Spleen (tissue), 7 donors: ENCODE data around the gene ERMARD.

Source experiments
- POLR2A ChIP-seq, 3 donors: fragments of 450-650 bp; IDR thresholded peaks; one replicate each; pipeline ENCODE4 v1.5.1; 2017; ENCODE audit warnings: antibody characterized with exemption in 3 of 3, mild to moderate bottlenecking in 1 of 3
- TF ChIP-seq, protein P1 (sequence below), 11 experiments: fragments of 200-600 bp in 7 of 11; fragments of 450-650 bp in 4 of 11; sonication (generic) in 4 of 11; IDR thresholded peaks in 8 of 11; conservative IDR thresholded peaks in 3 of 11; 1 replicate in 7 of 11; 2 replicates in 4 of 11; pipeline versions ENCODE4 v1.4.0 to v1.8.0; 2016 to 2021; ENCODE audit warnings: antibody characterized with exemption in 11 of 11, inconsistent platforms in 4 of 11, mild to moderate bottlenecking in 1 of 11
- donor health status: DM: no; HTN: no; CAD: no; lungs with moderate emphysema.
- donor health status: DM: no; HTN: no; CAD: no.
- donor health status: DM: no; HTN: no; CAD: no.

DNA sequence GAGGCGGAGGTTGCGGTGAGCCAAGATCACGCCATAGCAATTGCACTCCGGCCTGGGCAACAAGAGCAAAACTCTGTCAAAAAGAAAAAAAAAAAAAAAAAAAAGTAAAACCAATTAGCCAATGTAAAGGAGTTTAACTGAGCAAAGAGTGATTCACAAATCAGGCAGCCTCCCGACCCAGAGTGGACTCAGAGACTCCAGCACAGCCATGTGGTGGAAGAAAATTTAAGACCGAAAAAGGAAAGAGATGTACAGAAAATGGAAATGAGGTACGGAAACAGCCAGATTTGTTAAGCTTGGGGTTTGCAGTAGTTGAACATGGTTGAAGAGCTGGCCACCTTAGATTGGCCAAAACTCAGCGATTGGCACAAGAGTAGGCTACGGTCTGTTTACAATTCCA is 51.4 kb downstream of the ERMARD start:
- TF ChIP-seq, protein P1, sequence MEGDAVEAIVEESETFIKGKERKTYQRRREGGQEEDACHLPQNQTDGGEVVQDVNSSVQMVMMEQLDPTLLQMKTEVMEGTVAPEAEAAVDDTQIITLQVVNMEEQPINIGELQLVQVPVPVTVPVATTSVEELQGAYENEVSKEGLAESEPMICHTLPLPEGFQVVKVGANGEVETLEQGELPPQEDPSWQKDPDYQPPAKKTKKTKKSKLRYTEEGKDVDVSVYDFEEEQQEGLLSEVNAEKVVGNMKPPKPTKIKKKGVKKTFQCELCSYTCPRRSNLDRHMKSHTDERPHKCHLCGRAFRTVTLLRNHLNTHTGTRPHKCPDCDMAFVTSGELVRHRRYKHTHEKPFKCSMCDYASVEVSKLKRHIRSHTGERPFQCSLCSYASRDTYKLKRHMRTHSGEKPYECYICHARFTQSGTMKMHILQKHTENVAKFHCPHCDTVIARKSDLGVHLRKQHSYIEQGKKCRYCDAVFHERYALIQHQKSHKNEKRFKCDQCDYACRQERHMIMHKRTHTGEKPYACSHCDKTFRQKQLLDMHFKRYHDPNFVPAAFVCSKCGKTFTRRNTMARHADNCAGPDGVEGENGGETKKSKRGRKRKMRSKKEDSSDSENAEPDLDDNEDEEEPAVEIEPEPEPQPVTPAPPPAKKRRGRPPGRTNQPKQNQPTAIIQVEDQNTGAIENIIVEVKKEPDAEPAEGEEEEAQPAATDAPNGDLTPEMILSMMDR (IDR thresholded peaks at IDR 0.05 in 8 of 11, conservative IDR thresholded peaks at IDR 0.05 in 3 of 11): no peak
- TF ChIP-seq POLR2A (IDR thresholded peaks at IDR 0.05): no peak
